ENCODE results near the gene DCLRE1C.
A peak's percentile ranks its signal among the peaks of the same experiment; 100 is the strongest.
"Not testable (repeated sequence)": the region's sequence is repeated elsewhere in the genome, so short reads cannot be mapped to it uniquely, and the experiment has no call there.

The DCLRE1C gene

GRCh38 chr10:14879124-14879927 is 74.6 kb downstream of the DCLRE1C start:
- DNase-seq = peak; percentile 61

GRCh38 chr10:14878266-14879123 is 75.4 kb downstream of the DCLRE1C start, which contains the start of gene SUV39H2:
Gene SUV39H2, plus strand, starts transcription at chr10:14878866. Its CDS starts 23 bp downstream, at chr10:14878889.
- peak; percentile 98 for DNase-seq

DNA sequence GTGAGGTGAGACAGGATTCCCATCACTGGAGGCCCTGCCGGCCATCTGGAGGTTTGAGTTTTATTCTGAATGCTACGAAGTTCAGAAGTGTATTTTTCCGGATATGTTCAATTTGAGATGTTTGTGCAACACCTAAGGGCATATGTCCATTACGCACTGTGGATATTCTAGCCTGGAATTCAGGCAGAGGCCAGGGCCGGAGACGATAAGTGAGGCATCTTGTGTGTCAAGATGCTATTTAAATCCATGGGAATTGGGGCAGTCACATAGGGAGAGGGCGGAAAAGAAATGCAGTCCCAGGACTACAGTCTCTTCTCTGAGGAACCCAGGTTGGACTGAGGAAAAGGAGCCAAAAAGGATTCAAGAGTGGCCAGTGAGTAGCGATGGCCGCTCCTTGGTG is 77.1 kb downstream of the DCLRE1C start:
- no peak for DNase-seq

DNA sequence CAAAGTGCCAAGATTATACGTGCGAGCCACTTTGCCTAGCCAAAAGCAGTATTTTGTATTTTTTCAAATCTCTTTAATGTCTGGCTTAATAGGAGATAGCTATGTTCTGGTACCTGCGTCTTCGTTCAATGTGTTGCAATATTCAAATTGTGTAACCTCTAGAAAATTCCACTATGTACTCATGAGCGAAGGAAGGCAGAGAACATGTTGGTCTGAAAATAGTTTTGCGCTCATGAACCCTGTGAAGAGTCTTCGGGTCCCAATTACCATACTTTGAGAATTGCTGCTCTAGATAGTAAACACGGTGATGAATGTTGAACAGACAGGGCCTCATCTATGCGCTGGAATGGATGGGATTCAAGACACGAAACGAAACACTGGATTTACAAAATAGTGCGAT is 78.0 kb downstream of the DCLRE1C start:
- no peak for DNase-seq

DNA sequence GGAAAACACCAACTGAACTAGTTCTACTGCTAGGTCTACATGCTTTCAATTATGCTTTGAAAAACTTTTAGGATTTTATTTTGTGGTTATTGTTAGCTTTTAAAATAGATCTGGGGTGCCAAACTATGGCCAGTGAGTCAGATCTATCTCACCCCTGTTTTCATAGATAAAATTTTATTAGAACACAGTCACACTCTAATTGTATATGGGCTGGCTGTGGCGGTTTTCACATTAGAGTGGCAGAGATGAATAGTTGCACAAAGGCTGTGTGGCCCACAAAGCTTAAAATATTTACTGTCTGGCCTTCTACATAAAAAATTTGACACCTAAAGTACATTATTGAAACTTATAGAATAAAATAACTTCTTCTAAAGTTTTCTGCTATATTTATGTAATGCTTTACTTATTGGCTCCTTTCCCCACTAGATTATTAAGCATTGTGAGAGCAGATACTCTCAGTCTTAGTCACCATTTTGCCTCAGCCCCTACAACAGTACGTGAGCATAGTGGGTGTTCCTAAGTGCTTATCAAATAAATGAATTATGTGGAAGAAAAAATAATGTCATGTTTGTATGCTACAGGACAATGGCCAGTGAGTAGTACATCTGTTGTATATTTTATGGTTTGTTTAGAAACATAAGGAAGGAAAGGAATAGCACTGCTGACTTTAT is 80.7 kb downstream of the DCLRE1C start:
- peak; percentile 52 for DNase-seq

DNA sequence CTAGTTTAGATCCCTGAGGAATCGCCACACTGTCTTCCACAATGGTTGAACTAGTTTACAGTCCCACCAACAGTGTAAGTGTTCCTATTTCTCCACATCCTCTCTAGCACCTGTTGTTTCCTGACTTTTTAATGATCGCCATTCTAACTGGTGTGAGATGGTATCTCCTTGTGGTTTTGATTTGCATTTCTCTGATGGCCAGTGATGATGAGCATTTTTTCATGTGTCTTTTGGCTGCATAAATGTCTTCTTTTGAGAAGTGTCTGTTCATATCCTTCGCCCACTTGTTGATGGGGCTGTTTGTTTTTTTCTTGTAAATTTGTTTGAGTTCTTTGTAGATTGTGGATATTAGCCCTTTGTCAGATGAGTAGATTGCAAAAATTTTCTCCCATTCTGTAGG is 89.0 kb downstream of the DCLRE1C start:
- DNase-seq = not testable (repeated sequence)

DNA sequence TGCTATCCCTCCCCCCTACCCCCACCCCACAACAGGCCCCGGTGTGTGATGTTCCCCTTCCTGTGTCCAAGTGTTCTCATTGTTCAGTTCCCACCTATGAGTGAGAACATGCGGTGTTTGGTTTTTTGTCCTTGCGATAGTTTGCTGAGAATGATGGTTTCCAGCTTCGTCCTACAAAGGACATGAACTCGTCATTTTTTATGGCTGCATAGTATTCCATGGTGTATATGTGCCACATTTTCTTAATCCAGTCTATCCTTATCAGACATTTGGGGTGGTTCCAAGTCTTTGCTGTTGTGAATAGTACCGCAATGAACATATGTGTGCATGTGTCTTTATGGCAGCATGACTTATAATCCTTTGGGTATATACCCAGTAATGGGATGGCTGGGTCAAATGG is 89.4 kb downstream of the DCLRE1C start:
- not testable (repeated sequence) for DNase-seq

GRCh38 chr10:14860791-14861190 is 93.1 kb downstream of the DCLRE1C start:
- no peak for DNase-seq

GRCh38 chr10:14859775-14860174 is 94.1 kb downstream of the DCLRE1C start:
- DNase-seq = no peak

- DNase-seq = no peak
Observed at GRCh38 chr10:14859043-14859442, 94.9 kb downstream of the DCLRE1C start.

DNA sequence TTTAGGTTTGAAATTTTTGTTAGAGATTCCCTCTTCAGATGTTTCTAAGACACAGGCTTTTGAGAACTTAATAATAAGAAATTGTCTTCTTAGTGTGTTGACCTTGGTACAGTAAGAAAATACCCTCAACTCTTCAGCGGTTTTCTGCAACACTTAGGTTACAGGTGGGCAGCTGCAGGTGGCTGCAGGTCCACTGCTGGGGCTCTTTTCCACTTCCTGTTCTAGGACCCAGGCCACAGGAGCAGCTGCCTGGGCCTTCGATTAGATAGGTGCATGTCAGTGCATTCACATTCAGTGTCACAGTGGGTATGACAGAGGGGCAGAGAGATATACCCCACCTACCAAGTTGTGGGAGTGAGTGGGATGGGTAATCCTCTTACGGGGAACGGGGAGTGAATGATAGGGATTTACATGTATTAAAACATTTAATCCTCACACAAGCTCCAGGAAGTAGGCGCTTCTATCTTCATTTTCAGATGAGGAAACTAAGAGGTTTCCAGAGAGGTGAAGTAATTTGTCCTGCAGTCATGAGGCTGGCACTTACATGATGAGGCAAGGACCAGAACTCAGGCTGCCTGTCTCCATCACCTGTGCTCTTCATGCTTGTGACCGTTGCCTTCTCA is 95.4 kb downstream of the DCLRE1C start:
- no peak for DNase-seq

DNA sequence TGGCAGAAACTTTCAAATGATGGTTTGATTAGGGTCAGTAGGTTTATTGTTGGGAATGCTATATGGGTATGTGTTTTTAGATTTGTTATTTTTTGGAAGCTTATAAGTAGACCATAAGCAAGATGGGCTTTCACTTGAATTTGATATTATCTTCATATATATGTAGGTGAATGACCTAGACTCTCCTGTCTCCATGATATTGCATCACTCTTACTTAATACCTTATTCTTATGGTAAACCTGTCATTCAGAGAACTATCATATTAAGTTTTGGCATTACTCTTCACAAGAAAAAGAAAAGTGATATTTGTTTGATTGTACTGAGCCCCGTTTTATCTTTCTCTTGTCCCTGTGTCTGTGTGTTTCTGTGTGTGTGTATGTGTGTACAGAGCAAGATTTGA is 98.4 kb downstream of the DCLRE1C start:
- DNase-seq = no peak

GRCh38 chr10:14852236-14852635 is 101.7 kb downstream of the DCLRE1C start:
- no peak for DNase-seq

Measured in hematopoietic multipotent progenitor cell treated with erythropoietin and hydrocortisone succinate and interleukin-3 and kit ligand, for 4 days (in vitro differentiated cells).